Measurements from ENCODE around the gene ALDH3A2.
"Not testable (repeated sequence)": the region's sequence is repeated elsewhere in the genome, so short reads cannot be mapped to it uniquely, and the experiment has no call there.

ALDH3A2 gene

DNA sequence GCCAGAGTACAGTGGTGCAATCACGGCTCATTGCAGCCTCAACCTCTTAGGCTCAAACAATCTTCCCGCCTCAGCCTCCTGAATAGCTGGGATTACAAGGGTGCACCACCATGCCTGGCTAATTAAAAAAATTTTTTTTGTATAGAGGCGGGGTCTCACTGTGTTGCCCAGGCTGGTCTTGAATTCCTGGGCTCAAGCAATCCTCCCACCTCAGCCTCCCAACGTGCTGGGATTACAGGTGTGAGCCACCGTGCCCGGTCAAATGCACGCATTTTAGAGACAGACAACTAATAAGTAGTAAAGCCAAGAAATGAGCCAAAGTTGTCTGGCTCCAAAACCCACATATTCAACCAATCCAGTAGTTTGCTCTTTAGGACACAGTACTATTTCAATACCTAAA is 21.1 kb downstream of the ALDH3A2 start:
- H3K4me1 ChIP-seq (ENCODE audit: control insufficient read depth, insufficient read depth, low read length); H3K9me3 ChIP-seq (ENCODE audit: control insufficient read depth, insufficient read depth, low read depth, low read length); CTCF ChIA-PET; H3K27ac ChIP-seq (ENCODE audit: extremely low read depth, low read depth, low read length); H3K4me3 ChIP-seq (ENCODE audit: low read depth, low read length): not testable (repeated sequence)
- peaks cover 28 to 51% of the 10 kb centered on the region in 2 experiments for H3K36me3 ChIP-seq (ENCODE audit: control insufficient read depth in 2 of 2, insufficient read depth in 1 of 2, low read length in 2 of 2)
- POLR2A ChIA-PET = interaction anchor here (1.0 kb wide), 1 partner anchor 21 kb away, joined by 3 read pairs; the partner anchor contains the start of gene ALDH3A2
- 0 out of 2 replicates have a peak, but pooled peaks have one; percentile 13 for TF ChIP-seq ZNF121 (tag by site-specific recombination; IDR thresholded peaks at IDR 0.05)

DNA sequence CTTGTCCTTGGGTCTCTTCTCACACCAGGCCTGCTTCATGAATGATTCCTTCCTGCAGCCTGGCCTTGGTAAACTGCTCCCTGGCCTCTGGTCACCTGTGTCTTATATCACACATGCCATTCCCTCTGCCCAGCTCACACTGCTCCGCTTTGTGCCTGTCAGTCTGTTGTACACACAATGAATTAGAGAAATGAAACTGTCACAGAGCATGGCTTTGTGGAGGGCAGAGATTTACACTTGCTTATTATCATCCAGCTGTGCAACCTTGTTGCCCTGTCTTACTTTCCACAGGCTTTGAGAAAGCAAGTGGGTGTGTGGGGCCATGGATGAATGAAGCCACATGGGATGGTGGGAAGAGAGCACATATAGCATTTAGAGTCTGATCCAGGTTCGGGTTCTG is 22.4 kb downstream of the ALDH3A2 start:
- Histone ChIP-seq H3K4me3 (ENCODE audit: low read depth, low read length) (no peak overlapping the region), H3K36me3 (ENCODE audit: control insufficient read depth in 2 of 2, insufficient read depth in 1 of 2, low read length in 2 of 2) (peaks cover 27 to 50% of the 10 kb centered on the region in 2 experiments), H3K27ac (ENCODE audit: extremely low read depth, low read depth, low read length) (no peak overlapping the region), H3K9me3 (ENCODE audit: control insufficient read depth, insufficient read depth, low read depth, low read length) (no peaks in the 10 kb centered on the region), H3K4me1 (ENCODE audit: control insufficient read depth, insufficient read depth, low read length) (no peaks in the 10 kb centered on the region)
- ChIA-PET CTCF (interaction anchor here (0.6 to 1.1 kb wide), 3 partner anchors 25 to 1397 kb away, joined by 3 to 6 read pairs (median 4); no protein-coding TSS in a partner anchor), POLR2A (interaction anchor here (1.0 kb wide), 1 partner anchor 22 kb away, joined by 3 read pairs; the partner anchor contains the start of gene ALDH3A2)
- TF ChIP-seq ZNF214 (tag by site-specific recombination; IDR thresholded peaks at IDR 0.05; ENCODE audit: borderline replicate concordance) = no peak
- no peak for TF ChIP-seq ZNF777 (tag by site-specific recombination; IDR thresholded peaks at IDR 0.05; ENCODE audit: borderline replicate concordance)
- TF ChIP-seq ZNF121 (tag by site-specific recombination; IDR thresholded peaks at IDR 0.05) = no peak
- TF ChIP-seq ZNF24 (tag by site-specific recombination; IDR thresholded peaks at IDR 0.05) = no peak
- no peak for TF ChIP-seq GLIS1 (tag by site-specific recombination; IDR thresholded peaks at IDR 0.05)
- TF ChIP-seq, protein P1, sequence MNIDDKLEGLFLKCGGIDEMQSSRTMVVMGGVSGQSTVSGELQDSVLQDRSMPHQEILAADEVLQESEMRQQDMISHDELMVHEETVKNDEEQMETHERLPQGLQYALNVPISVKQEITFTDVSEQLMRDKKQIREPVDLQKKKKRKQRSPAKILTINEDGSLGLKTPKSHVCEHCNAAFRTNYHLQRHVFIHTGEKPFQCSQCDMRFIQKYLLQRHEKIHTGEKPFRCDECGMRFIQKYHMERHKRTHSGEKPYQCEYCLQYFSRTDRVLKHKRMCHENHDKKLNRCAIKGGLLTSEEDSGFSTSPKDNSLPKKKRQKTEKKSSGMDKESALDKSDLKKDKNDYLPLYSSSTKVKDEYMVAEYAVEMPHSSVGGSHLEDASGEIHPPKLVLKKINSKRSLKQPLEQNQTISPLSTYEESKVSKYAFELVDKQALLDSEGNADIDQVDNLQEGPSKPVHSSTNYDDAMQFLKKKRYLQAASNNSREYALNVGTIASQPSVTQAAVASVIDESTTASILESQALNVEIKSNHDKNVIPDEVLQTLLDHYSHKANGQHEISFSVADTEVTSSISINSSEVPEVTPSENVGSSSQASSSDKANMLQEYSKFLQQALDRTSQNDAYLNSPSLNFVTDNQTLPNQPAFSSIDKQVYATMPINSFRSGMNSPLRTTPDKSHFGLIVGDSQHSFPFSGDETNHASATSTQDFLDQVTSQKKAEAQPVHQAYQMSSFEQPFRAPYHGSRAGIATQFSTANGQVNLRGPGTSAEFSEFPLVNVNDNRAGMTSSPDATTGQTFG (tag by site-specific recombination; IDR thresholded peaks at IDR 0.05; ENCODE audit: borderline replicate concordance) = no peak
- no peak for TF ChIP-seq ZNF416 (tag by site-specific recombination; IDR thresholded peaks at IDR 0.05)
- TF ChIP-seq, protein P2, sequence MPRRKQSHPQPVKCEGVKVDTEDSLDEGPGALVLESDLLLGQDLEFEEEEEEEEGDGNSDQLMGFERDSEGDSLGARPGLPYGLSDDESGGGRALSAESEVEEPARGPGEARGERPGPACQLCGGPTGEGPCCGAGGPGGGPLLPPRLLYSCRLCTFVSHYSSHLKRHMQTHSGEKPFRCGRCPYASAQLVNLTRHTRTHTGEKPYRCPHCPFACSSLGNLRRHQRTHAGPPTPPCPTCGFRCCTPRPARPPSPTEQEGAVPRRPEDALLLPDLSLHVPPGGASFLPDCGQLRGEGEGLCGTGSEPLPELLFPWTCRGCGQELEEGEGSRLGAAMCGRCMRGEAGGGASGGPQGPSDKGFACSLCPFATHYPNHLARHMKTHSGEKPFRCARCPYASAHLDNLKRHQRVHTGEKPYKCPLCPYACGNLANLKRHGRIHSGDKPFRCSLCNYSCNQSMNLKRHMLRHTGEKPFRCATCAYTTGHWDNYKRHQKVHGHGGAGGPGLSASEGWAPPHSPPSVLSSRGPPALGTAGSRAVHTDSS (tag by site-specific recombination; IDR thresholded peaks at IDR 0.05) = no peak
- no peak for TF ChIP-seq MEIS1 (CRISPR knock-in tag; IDR thresholded peaks at IDR 0.05; ENCODE audit: borderline replicate concordance)
- TF ChIP-seq ZNF202 (tag by site-specific recombination; IDR thresholded peaks at IDR 0.05; ENCODE audit: borderline replicate concordance) = no peak
- TF ChIP-seq, protein P3, sequence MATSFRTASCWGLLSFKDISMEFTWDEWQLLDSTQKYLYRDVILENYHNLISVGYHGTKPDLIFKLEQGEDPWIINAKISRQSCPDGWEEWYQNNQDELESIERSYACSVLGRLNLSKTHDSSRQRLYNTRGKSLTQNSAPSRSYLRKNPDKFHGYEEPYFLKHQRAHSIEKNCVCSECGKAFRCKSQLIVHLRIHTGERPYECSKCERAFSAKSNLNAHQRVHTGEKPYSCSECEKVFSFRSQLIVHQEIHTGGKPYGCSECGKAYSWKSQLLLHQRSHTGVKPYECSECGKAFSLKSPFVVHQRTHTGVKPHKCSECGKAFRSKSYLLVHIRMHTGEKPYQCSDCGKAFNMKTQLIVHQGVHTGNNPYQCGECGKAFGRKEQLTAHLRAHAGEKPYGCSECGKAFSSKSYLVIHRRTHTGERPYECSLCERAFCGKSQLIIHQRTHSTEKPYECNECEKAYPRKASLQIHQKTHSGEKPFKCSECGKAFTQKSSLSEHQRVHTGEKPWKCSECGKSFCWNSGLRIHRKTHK (tag by site-specific recombination; IDR thresholded peaks at IDR 0.05) = no peak
- no peak for TF ChIP-seq ZNF768 (tag by site-specific recombination; IDR thresholded peaks at IDR 0.05)
- no peak for TF ChIP-seq ZNF600 (tag by site-specific recombination; IDR thresholded peaks at IDR 0.05)
- TF ChIP-seq SETDB1 (IDR thresholded peaks at IDR 0.05; ENCODE audit: insufficient read length, low read length) = no peak
- TF ChIP-seq ZBTB17 (tag by site-specific recombination; IDR thresholded peaks at IDR 0.05) = no peak
- no peak for TF ChIP-seq ZNF521 (tag by site-specific recombination; IDR thresholded peaks at IDR 0.05)
- no peak for TF ChIP-seq ZNF510 (tag by site-specific recombination; IDR thresholded peaks at IDR 0.05; ENCODE audit: insufficient replicate concordance)
- TF ChIP-seq KLF7 (tag by site-specific recombination; IDR thresholded peaks at IDR 0.05; ENCODE audit: borderline replicate concordance) = no peak
